GM20000 (cell line): ENCODE measurements around the gene OR4K13.

ENCODE experiments used
- DNase-seq: peaks from one replicate; pipeline ENCODE4 v3.0.0; 2012; ENCODE audit warnings: low spot score
- CTCF ChIP-seq: IDR thresholded peaks from 2 replicates; pipeline ENCODE4 v1.5.1; 2012; ENCODE audit warnings: mild to moderate bottlenecking, control low read depth; ENCODE audit errors: extremely low read depth, missing control alignments

The OR4K13 gene

GRCh38 chr14:20008156-20008555 lies 27.7 kb downstream of the OR4K13 start:
- TF ChIP-seq CTCF, result no peak
- DNase-seq, result no peak

GRCh38 chr14:20002319-20002718 lies 33.5 kb downstream of the OR4K13 start:
- DNase-seq, result no peak
- TF ChIP-seq CTCF, result no peak

GRCh38 chr14:20001863-20002262 lies 34.0 kb downstream of the OR4K13 start, which contains the start of gene OR4Q2:
Gene OR4Q2 (plus strand): TSS chr14:20002163.
- TF ChIP-seq CTCF, result no peak
- DNase-seq, result no peak

- TF ChIP-seq CTCF, result no peak
- DNase-seq, result no peak
Observed at GRCh38 chr14:19993438-19993837, 42.4 kb downstream of the OR4K13 start.
